ENCODE data around the gene EIPR1. TPM values are rescaled to one million over a fixed set of nuclear protein-coding genes. Genes with fewer than 3 reads are reported as not detected.

EIPR1 gene
- total and polyA plus RNA-seq, 10 of the 15 experiments (the other 5 are each of a cell fraction or from before 2014, with no cell fraction given), result 23.6 to 61.2 (median 42.2) TPM

DNA sequence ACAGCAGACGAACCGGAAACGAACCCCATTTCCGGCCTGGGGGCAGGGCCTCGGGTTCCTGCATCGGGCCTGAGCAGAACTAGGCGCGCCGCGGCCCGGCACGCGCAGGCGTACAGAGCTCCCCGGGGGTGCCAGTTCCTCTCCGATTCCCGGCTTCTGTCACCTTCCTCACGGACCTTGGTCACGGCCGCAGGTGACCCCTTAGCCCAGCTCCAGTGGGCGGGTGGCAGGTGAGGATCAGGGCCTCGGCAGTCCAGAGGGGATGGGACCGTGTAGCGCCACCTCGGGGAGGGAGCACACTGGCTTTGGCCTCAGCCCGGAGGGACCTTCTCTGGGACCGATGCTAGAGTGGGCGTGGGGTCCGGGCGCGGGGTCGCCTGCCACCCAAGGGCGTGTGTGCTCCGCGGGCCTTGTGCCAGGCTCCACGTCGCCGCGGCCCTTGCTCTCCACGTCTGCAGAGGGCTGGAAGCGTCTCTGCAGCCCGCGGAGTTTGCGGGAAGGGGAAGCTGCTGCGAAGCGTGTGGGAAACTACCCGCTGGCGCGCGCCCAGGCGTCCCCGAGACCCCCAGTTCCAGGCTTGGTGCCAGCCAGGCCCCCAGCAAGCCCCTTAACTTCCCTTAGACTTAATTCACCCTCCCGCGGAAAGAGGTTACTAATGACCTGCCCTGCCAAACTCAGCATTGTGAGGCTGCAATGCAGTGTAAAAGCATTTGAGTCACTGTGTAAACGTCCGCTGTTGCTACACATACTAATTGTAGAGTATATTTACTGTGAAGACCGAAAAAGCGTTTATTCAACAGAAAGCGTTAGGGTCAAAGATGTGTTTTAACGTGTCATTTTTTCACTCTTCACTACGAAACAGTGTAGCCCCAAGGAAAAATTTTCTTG is 2.3 kb upstream of the EIPR1 start, which contains the start of gene TRAPPC12:
Gene TRAPPC12 (plus strand): TSS at position 48 of the 888 bp plus-strand sequence. CDS start 7,930 bp downstream, outside the sequence.
- H3K4me1 ChIP-seq (ENCODE audit: control insufficient read depth, insufficient read depth, low read length), result peaks cover 11% of the 10 kb centered on the region
- DNase-seq (ENCODE audit: low read depth, low spot score), result peak; percentile 69
- intact Hi-C loops (cut with micrococcal nuclease; ENCODE audit: unreplicated experiment), result loop anchor here (5.0 kb wide), 1 partner anchor 197 kb away; the partner anchor contains the start of gene RPS7
- H3K9me3 ChIP-seq (replicated peaks; ENCODE audit: control insufficient read depth, insufficient read depth, low read length), result no peaks in the 10 kb centered on the region
- ChIA-PET RAD21 (ENCODE audit: unreplicated experiment) (interaction anchor here (0.6 to 2.3 kb wide), 3 partner anchors 23 to 273 kb away, joined by 3 to 9 read pairs (median 5); no protein-coding TSS in a partner anchor), CTCF (interaction anchor here (1.0 to 4.6 kb wide), 4 partner anchors 18 to 178 kb away, joined by 3 to 21 read pairs (median 4); partner anchors contain the start of gene RNASEH1), POLR2A (interaction anchor here (0.5 to 1.5 kb wide), 4 partner anchors 22 to 191 kb away, joined by 3 to 5 read pairs (median 3); no protein-coding TSS in a partner anchor), SMC1A (ENCODE audit: uncharacterized antibody, unreplicated experiment) (interaction anchor here (0.9 to 1.9 kb wide), 7 partner anchors 16 to 272 kb away, joined by 3 to 5 read pairs (median 3); no protein-coding TSS in a partner anchor)
- peak within 1 kb of the TSS; percentile 96 for H3K4me2 ChIP-seq (ENCODE audit: control insufficient read depth, insufficient read depth)
- in situ Hi-C loops (cut with MboI), result no loop called here
- peak within 1 kb of the TSS; percentile 85 for H3K9ac ChIP-seq (ENCODE audit: control insufficient read depth, insufficient read depth, low read length)
- H2AFZ ChIP-seq (ENCODE audit: control insufficient read depth, low read depth, low read length), result peak within 1 kb of the TSS; percentile 97
- peak within 1 kb of the TSS; percentile 86 for H3K27ac ChIP-seq (ENCODE audit: control insufficient read depth, insufficient read depth)
- no peaks in the 10 kb centered on the region for H4K20me1 ChIP-seq (ENCODE audit: control insufficient read depth, insufficient read depth)
- peak; percentile 92 for FAIRE-seq
- peaks cover 34% of the 10 kb centered on the region for H3K79me2 ChIP-seq (ENCODE audit: control insufficient read depth, insufficient read depth, low read length)
- under 1% methylated on average over 61 of the region's 61 CpGs for WGBS (ENCODE audit: insufficient coverage, insufficient replicate concordance, low lambda C conversion rate, missing lambda C conversion rate)
- no TSS peak for BruUV-seq (replicated peaks)
- no peaks in the 10 kb centered on the region for H3K27me3 ChIP-seq (replicated peaks in 1 of 2; ENCODE audit: control insufficient read depth in 2 of 2, insufficient read depth in 2 of 2, low read length in 1 of 2)
- ATAC-seq, result peak; percentile 87
- H3K36me3 ChIP-seq (ENCODE audit: control insufficient read depth in 2 of 2, insufficient read depth in 2 of 2, low read length in 1 of 2), result 0 out of 4 replicates have a peak, but pooled peaks cover 0 to 4% of the 10 kb centered on the region in 2 experiments
- H3K4me3 ChIP-seq, result peak within 1 kb of the TSS; percentile 77
- TF ChIP-seq RB1 (IDR thresholded peaks at IDR 0.05; ENCODE audit: borderline replicate concordance) (0 out of 2 replicates have a peak, but pooled peaks have one; percentile 39), PKNOX1 (IDR thresholded peaks at IDR 0.05) (no peak), SIN3A (IDR thresholded peaks at IDR 0.05; ENCODE audit: low read depth, low read length) (peak; percentile 62), BMI1 (IDR thresholded peaks at IDR 0.05; ENCODE audit: borderline replicate concordance) (no peak), ELK1 (IDR thresholded peaks at IDR 0.05; ENCODE audit: low read depth, low read length) (peak; percentile 81), CBX5 (IDR thresholded peaks at IDR 0.05; ENCODE audit: low read depth) (peak; percentile 28; the same call in 1 of the 2 replicates), NFYB (IDR thresholded peaks at IDR 0.05; ENCODE audit: insufficient read depth, low read depth, low read length) (no peak), HCFC1 (IDR thresholded peaks at IDR 0.05; ENCODE audit: low read length) (peak; percentile 54), CREM (IDR thresholded peaks at IDR 0.05; ENCODE audit: low read depth) (peak; percentile 63), FOXM1 (IDR thresholded peaks at IDR 0.05; ENCODE audit: low read depth, low read length) (no peak), NFIC (IDR thresholded peaks at IDR 0.05; ENCODE audit: low read depth, low read length) (no peak), FOS (IDR thresholded peaks at IDR 0.05; ENCODE audit: borderline replicate concordance, extremely low read depth, insufficient read length) (no peak)
- TF ChIP-seq, protein P1, sequence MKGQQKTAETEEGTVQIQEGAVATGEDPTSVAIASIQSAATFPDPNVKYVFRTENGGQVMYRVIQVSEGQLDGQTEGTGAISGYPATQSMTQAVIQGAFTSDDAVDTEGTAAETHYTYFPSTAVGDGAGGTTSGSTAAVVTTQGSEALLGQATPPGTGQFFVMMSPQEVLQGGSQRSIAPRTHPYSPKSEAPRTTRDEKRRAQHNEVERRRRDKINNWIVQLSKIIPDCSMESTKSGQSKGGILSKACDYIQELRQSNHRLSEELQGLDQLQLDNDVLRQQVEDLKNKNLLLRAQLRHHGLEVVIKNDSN (IDR thresholded peaks at IDR 0.05; ENCODE audit: borderline replicate concordance, extremely low read length, insufficient read depth, low read depth, low read length), result no peak
- TF ChIP-seq, protein P2, sequence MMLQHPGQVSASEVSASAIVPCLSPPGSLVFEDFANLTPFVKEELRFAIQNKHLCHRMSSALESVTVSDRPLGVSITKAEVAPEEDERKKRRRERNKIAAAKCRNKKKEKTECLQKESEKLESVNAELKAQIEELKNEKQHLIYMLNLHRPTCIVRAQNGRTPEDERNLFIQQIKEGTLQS (IDR thresholded peaks at IDR 0.05; ENCODE audit: borderline replicate concordance, extremely low read depth, low read depth, low read length), result 0 out of 2 replicates have a peak, but pooled peaks have one; percentile 2
- TF ChIP-seq, protein P3, sequence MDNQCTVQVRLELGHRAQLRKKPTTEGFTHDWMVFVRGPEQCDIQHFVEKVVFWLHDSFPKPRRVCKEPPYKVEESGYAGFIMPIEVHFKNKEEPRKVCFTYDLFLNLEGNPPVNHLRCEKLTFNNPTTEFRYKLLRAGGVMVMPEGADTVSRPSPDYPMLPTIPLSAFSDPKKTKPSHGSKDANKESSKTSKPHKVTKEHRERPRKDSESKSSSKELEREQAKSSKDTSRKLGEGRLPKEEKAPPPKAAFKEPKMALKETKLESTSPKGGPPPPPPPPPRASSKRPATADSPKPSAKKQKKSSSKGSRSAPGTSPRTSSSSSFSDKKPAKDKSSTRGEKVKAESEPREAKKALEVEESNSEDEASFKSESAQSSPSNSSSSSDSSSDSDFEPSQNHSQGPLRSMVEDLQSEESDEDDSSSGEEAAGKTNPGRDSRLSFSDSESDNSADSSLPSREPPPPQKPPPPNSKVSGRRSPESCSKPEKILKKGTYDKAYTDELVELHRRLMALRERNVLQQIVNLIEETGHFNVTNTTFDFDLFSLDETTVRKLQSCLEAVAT (IDR thresholded peaks at IDR 0.05), result no peak
